ENCODE measurements around the gene CDIP1. TPM values are rescaled to one million over a fixed set of nuclear protein-coding genes. Genes with fewer than 3 reads are reported as not detected.

Gene CDIP1
- total RNA-seq, 1 donor from 2014 or later = 53.3 TPM

GRCh38 chr16:4550591-4550990 lies 12.0 kb upstream of the CDIP1 start:
- ATAC-seq (no peak), DNase-seq (no peak)
- intact Hi-C loops (cut with micrococcal nuclease) = loop anchor here (10.0 kb wide), 1 partner anchor 46 kb away; no protein-coding TSS in a partner anchor

- no peak for DNase-seq
- no peak for ATAC-seq
- intact Hi-C loops (cut with micrococcal nuclease) = no loop called here
Observed at GRCh38 chr16:4548124-4548523, 9.6 kb upstream of the CDIP1 start.

DNA sequence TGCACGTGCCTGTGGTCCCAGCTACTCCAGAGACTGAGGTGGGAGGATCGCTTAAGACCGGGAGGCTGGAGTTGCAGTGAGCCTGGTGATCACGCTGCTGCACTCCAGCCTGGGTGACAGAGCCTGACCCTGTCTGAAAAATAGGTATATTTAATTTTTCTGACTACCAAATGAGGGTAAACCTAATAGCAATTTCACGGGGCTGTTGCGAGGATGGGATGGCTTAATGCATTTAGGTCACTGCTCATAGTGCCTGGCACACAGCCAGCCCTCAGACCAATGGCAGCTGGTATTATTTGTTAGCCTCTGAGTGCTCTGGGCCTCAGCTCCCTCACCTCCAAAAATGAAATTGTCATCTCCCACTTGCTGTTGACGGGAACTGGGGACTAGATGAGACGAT lies 5.9 kb upstream of the CDIP1 start:
- intact Hi-C loops (cut with micrococcal nuclease) = no loop called here
- ATAC-seq (no peak), DNase-seq (no peak)

DNA sequence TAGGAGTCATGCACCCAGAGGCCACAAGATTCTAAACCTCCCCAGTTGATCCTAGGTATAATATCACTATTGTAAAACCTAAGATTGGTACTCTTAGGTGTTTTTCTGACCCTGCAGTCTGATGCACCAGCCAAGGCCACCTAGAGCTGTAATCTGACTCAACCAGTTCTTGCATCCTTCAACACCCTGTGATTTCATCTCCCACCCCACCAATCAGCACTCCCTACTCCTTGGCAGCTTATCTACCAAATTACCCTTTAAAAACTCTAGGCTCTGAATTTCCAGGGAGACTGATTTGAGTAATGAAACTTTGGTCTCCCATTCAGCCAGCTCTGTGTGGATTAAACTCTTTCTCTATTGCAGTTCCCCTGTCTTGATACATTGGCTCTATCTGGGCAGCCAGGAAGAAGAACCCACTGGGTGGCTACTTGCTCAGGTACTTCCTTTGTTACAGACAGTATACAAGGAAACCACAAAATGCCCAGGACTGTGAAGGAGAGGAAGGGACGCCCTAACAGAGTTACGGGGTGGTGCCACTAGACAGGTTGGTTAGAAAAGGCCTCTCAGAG lies 1.2 kb upstream of the CDIP1 start:
- no peak for DNase-seq

DNA sequence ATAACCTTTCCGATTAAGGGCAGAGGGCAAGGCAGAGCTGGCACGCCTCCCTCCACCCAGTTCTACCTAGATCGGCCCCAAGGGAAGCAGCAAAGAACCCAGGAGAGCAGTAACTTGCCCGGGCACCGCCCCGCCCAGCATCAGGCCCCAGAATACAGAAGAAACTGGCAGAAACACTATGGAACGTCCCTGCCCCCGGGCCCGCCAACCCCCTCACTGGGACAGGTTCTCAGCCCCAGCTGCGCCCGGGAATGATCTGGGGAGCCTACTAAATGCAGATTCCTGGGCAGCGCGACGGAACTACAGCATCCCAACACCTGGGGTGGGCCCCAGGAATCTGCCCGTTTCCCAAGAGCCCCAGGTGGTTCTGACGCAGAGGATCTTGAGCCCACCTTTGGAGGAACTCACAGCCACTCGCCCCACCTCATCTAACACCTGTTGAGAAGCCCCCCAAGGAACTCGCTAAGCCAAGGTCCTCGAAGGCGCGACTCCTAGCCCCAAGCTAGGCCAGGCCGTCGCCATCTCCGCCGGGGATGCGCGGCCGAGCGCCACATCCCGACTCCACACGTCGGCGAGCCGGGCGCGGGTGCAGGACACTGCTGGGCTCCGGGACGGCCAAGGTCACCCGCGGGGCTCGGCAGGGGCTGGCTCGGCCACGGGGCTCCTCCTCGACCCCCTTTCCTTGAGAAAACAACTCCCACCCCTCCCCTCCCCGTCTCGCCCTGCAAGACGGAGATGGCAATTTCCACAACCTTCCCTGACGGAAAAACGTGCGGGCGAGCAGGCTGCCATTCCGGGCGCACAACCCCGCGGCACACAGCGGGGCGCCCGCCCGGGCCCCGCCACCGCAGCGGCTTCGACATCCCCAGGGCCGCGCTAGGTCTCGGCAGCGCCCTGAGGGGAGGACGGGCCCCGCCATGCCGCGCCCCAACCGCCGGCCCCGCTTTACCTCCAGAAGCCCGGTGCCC lies 913 bp downstream of the CDIP1 start:
- ATAC-seq = peak; percentile 63
- DNase-seq = peak; percentile 62
- intact Hi-C loops (cut with micrococcal nuclease) = no loop called here

More for the DNA sequence above, 1.2 kb upstream of the CDIP1 start:
- intact Hi-C loops (cut with micrococcal nuclease) = no loop called here
- ATAC-seq = no peak

DNA sequence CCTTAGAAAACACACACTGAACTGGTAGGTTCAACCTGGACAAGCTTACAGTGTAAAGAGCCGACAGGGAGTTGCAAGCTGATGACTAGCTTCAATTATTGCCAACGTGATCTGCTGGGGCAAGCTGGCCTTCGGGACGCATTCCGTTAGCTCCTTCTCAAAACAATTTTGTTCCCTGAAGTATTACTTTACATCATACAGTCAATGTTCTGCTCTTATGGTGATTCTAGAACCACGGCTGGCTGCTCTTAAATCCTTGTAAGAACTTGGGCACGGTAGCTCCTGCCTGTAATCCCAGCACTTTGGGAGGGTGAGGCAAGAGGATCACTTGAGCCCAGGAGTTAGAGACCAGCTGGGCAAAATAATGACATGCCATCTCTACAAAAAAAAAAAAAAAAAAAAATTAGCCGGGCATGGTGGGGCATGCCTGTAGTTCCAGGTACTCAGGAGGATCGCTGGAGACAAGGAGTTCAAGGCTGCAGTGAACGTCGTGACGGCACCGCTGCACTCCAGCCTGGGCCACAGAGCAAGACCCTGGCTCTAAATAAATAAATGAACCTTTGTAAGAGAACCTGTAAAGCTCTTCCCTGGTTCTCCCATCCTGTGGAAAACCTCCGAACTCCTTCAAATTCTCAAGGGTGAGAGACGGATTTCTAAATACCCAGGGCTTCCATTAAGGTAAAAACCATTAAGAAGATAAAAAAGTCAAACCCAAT lies 2.0 kb downstream of the CDIP1 start:
- no peak for DNase-seq
- intact Hi-C loops (cut with micrococcal nuclease) = no loop called here
- ATAC-seq = no peak

DNA sequence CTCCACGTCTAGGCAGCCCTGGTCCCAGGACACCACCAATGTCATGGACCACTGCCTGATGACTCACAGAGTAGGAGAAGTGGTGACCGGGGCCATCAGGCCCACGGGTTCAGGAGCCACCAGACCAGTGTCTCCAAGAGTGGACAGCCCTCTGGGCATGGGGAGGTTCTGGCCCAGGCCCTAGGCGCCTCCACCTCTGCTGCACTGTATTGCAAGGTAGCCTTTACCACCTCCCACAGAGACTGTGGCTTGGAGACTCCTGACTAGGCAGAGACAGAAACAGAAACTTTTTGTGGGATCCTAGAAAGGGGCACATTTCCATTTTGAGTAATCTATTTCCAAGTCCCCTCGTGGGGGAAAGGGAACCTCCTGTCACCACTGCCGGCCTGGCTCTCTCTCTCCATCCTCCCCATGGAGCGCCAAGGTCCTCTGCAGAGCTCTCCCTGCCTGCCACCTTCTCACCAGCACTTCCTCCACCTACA lies 2.9 kb downstream of the CDIP1 start:
- intact Hi-C loops (cut with micrococcal nuclease) = no loop called here
- ATAC-seq (no peak), DNase-seq (no peak)

DNA sequence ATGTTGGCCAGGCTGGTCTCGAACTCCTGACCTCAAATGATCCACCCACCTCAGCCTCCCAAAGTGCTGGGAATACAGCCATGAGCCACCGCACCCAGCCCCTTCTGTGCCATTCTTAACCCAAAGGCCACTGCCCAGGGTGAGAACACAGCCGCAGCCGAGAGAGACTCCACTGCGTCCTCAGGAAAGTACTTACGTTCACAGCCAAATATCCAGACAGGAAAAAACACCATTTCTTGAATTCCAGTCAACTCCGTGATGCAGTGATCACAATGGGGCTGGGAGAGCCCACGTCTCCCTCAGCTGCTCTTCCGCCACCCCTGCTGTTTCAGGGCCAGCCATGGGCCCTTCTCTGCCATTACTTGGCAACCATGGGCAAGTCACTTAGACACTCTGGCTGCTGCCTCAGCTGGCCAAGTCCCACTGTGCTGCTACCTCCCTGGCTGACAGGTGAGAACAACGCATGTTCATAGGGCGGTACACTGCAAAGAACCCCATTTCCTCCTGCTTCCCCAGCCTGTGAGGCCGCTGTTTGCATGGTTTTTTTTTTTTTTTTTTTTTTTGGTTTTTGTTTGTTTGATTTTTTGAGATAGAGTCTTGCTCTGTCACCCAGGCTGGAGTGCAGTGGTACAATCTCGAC lies 4.3 kb downstream of the CDIP1 start:
- no peak for ATAC-seq
- no peak for DNase-seq
- intact Hi-C loops (cut with micrococcal nuclease) = no loop called here

DNA sequence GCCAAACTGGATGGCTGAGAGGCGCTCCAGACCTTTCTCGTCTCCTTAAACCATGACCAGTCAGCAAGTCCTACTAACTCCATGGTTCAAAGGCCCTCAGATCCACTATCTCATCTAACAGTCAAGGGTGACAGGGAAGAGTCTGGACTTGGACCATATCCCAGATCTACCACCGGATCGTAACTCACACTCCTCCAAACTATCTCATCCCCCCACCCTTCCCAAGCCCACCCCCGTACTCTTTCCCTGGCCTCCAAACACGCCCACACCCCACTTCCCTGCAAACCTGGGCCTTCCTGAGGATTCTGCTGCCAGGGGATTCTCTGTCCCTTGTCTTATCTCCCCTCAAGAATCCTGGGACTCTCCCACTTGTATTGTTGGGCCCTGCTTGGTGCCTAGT lies 5.1 kb downstream of the CDIP1 start:
- intact Hi-C loops (cut with micrococcal nuclease) = no loop called here
- no peak for ATAC-seq
- DNase-seq = no peak

- intact Hi-C loops (cut with micrococcal nuclease) = no loop called here
- ATAC-seq (no peak), DNase-seq (no peak)
Observed at GRCh38 chr16:4532238-4532637, 6.3 kb downstream of the CDIP1 start.

GRCh38 chr16:4531811-4532210 lies 6.8 kb downstream of the CDIP1 start:
- intact Hi-C loops (cut with micrococcal nuclease) = no loop called here
- DNase-seq (no peak), ATAC-seq (peak; percentile 8)

- intact Hi-C loops (cut with micrococcal nuclease) = no loop called here
- DNase-seq = no peak
- no peak for ATAC-seq
Observed at GRCh38 chr16:4529085-4530060, 9.2 kb downstream of the CDIP1 start.

- ATAC-seq = peak; percentile 7
- no peak for DNase-seq
- intact Hi-C loops (cut with micrococcal nuclease) = no loop called here
Observed at GRCh38 chr16:4525634-4526277, 12.8 kb downstream of the CDIP1 start.

- DNase-seq = no peak
- intact Hi-C loops (cut with micrococcal nuclease) = no loop called here
- peak; percentile 46 for ATAC-seq
Observed at GRCh38 chr16:4525069-4525468, 13.5 kb downstream of the CDIP1 start.

- no peak for DNase-seq
- intact Hi-C loops (cut with micrococcal nuclease) = no loop called here
- ATAC-seq = no peak
Observed at GRCh38 chr16:4524571-4524970, 14.0 kb downstream of the CDIP1 start.

- DNase-seq (no peak), ATAC-seq (peak; percentile 8)
- intact Hi-C loops (cut with micrococcal nuclease) = no loop called here
Observed at GRCh38 chr16:4523686-4524085, 14.9 kb downstream of the CDIP1 start.

GRCh38 chr16:4522051-4522581 lies 16.5 kb downstream of the CDIP1 start:
- ATAC-seq = peak; percentile 50
- peak; percentile 66 for DNase-seq
- intact Hi-C loops (cut with micrococcal nuclease) = no loop called here

DNA sequence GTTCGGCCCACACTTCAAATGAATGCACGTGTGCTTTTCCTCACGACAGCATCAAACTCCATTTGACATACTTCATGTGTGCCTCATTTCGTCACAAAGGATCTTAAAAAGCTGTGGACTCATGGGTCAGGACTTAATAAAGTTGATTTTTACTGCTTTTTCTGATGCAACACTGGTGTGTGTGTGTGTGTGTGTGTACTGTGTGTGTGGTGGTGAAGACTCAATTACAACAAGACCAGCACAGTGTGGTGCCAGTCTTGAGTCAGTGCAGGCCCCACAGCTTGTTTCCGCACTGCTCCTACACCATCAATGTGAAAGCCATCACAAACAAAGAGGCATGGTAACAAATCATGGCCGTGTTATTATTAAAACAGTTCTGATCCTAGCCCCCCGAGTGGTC lies 17.7 kb downstream of the CDIP1 start:
- intact Hi-C loops (cut with micrococcal nuclease) = no loop called here
- no peak for DNase-seq

More for the DNA sequence above, 17.7 kb downstream of the CDIP1 start:
- no peak for ATAC-seq
